Stromal cell of bone marrow (primary cell): ENCODE measurements around the gene FZD7.

Source experiments
- DNase-seq: peaks from one replicate; pipeline ENCODE4 v3.0.0-alpha.2; 2012; ENCODE audit warnings: low read depth

The FZD7 gene

DNA sequence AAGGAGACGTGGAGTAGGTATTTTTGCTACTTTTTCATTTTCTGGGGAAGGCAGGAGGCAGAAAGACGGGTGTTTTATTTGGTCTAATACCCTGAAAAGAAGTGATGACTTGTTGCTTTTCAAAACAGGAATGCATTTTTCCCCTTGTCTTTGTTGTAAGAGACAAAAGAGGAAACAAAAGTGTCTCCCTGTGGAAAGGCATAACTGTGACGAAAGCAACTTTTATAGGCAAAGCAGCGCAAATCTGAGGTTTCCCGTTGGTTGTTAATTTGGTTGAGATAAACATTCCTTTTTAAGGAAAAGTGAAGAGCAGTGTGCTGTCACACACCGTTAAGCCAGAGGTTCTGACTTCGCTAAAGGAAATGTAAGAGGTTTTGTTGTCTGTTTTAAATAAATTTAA lies 3.4 kb downstream of the FZD7 start:
- DNase-seq: no peak

DNA sequence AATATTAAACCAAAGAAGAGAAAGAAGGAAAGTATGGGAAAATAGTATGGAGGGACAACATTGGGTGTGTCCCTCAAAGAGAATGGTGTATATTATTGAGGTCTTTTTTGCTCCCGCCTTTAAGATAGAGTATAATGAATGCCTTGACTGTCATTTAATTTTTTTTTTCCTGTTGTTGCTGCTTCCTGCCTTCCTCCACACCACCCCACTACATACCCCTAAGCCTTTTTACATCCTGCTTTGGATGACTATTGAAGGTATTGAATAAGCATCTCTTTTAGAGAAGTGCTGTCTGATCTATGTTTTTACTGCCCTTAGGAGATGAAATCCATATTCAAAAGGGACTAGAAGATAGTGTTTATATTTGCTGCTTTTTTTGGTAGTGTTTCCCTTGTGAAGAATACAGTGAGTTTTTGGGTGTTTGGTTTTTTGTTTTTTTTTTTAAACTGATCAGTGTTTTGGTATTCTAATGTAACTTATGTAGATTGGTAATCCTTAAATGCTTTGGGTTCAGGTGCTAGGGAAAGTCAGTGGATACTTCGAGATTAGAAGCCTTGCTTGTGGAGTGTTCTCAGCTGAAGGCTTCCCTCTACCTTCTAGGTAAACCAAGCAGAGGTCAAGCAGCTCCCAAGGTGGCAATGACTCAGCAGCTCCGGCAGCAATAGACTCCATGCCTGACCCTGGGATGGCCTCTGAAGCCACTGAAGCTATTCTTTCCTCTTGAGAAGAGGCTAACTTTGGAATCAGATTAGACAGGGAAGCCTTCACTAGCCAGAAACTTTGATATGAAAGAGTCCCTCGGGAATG lies 5.0 kb downstream of the FZD7 start:
- DNase-seq: peak; percentile 34

DNA sequence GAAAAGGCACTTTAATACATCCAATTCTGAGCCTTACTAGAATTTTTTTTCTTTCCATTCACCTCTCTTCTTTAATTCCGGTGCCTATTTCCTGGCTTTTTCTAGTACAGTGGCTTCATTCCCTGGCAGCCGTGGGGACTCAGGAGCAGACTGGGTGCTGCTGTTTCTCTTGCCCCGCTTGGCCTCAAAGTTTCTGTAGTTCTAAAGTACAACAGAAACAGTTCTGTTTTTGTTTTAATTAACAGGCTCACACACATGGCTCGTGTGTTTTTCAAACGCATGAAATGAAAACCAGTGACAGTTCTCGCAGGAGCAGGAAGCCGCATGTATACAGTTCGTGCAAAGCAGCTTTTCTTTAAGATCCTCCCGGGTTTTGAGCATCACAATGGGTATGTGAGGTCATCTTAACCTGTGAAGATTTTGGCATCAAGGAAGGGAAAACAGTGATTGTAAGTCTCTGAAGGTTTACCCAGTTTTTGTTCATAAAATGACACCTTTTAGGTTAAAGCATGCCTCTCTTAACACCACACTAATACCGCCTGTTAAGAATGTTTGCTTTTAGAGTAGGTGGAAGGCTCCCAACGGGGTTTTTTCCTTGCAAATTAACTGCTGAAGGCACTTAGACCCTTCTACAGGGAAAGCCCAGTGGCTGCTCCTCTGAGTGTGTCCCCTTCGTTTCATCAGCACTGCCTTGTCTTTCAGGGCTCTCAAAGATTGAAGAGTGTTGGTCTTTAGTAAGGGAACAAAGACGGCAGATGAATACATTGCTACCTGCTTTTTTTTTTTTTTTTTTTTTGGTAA lies 5.8 kb downstream of the FZD7 start:
- no peak for DNase-seq

DNA sequence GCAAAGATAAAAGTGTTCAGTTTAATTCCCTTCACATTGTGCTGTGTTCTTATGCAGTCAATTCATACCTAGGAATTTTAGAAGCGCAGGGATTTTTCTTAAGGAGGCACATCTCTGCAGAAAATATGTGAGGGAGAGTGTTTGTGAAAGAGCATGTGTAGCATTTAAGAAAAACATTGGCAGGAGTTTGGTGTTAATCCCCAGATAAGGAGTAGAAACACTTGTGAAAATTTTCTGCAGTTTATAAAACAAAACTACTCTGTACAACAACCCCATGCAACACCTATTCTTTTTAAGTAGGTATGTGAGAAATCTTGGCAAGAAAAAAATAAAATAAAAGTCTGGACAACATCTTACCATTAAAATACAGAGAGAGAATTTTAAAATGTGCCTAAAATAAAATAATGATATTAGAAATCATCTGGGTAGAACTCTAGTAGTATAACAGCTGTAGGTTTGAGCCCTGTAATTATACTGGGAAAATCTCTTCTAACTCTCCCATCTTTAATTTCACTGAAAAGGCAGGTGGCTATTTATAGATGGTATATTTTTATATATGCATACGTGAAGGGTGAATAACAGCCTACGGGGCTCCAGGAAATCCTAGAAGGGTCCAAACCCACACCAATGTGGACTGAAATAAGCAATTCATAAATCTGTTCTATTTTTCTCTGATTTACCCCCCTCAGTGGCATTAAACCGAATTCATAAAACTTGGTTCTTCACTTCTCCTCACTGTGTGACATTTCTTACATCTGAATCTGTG lies 6.6 kb downstream of the FZD7 start:
- DNase-seq: no peak

DNA sequence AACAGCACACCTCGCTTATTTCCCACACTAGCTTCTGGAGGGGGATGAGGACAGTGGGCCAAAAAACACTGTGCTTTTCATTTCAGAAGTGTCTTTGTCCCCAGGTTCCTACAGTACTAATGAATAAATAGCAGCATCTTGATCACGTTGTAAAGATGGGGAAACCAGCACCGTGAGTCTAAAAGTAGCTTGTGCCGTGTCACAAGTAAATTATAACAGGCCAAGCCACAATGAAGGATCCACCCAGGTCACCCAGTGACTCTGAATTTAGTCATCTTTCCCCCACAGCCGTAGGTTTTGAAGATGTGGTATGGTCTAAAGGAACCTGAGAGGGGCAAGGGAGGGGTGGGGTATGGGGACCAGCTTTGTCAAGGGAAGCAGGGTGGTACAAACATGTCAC lies 8.8 kb downstream of the FZD7 start:
- no peak for DNase-seq

DNA sequence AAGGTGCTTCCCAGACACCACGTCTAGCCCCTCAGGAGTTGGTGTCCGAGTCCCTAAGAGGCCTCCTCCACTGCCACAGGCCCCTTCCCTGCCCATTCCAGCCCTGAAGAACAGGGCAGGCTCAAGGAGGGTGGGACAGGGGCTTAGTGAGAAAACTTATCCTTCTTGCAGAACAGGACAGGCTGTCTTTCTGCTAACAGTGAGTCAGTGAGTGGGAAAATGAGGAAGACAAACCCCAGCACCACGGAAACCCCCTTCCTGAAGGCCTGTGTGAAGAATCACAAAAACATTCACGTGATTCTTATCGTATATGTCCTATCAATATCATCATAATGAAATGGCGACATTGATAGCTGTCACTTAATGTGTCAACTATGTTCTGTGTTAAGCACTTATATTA lies 9.8 kb downstream of the FZD7 start:
- no peak for DNase-seq

DNA sequence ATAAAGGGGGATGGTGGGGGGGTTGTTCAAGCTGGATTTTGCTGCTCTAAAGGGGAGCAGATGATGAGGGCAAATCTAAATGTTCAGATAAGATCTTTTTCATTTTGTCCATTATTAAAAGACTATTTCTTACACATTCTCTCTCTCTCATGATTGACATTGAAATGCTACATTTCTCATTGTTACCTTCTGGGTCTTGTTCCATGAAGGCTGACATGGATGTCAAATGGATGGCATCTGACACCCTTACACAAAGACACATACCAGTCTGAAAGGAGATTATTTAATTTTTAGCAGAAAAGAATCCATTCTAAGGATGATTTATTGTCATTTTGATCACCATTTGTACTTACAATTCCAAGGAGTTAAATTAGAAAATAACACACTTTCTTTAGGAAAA lies 11.1 kb downstream of the FZD7 start:
- no peak for DNase-seq

DNA sequence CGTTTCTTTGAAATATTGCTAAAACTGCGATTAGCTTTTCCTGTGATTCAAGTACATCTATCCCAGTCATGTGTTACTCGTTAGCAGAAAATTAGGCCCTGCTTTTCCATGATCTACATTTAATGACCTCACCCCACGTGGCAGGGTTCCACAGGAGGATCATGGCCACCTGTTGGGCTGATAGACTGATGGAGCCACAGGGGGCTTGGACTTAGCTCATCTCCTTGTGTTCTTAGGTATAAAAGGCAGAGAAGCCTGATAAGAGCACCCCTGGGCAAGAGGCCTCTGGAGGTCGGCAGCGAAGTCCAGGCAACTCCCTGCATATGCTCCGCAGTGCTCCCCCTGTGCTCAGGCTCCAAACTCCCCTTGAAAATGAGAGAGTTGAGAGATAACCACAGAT lies 12.9 kb downstream of the FZD7 start:
- DNase-seq: no peak

DNA sequence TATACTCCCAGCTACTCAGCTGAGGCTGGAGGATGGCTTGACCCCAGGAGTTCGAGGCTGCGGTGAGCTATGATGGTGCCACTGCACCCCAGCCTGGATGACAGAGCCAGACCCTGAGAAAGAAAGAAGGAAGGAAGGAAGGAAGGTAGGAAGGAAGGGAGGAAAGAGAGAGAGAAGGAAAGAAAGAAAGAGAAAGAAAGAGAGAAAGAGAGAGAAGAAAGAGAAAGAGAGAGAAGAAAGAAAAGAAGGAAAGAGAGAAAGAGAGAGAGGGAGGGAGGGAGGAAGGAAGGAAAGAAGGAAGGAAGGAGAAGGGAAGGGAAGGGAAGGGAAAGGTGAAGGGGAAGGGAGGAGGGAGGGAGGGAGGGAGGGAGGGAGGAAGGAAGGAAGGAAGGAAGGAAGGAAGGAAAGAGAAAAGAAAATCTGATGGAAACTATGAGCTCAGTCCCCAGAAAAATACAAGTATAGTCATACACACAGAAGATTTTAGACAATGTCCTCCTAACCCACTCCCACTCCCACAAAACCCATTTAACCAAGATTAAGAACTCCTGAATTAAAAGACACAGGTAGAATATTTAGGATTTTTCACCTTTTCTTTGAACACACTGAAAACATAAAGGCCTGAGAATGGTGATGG lies 15.6 kb downstream of the FZD7 start:
- no peak for DNase-seq

DNA sequence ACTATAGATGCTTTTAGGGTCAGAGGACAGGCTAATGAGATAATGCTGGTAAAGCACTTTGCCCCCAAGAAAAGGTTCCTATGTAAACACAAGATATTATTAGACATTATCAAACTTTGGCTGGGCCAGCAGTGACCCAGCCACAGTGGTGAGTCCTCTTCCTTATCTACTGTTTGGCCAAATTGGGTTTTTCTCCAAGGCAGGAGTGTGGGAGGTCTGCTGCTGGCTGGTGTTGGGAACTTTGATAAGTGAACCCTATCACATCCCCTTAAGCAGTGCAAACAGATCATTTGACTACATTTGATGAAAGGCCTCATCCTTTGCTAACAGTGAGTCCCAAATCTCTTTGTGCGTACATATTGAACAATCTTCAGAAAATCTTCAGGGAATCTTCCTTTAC lies 16.2 kb downstream of the FZD7 start:
- no peak for DNase-seq

DNA sequence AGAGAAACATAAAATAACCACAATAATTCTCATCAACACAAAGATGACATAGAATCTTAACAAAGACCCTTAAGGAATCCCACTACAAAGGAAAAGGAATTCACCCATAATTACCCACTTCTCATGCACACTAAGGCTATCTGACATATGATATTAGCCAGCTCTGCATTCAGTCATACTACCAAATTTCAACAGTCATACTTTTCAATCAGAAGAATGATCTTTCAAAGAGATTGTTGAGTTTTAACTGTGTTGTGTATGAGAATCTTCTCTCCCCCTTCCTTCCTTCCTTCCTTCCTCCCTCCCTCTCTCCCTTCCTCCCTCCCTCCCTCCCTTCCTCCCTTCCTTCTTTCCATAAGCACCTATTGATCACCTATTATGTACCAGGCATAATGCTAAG lies 17.0 kb downstream of the FZD7 start:
- no peak for DNase-seq

DNA sequence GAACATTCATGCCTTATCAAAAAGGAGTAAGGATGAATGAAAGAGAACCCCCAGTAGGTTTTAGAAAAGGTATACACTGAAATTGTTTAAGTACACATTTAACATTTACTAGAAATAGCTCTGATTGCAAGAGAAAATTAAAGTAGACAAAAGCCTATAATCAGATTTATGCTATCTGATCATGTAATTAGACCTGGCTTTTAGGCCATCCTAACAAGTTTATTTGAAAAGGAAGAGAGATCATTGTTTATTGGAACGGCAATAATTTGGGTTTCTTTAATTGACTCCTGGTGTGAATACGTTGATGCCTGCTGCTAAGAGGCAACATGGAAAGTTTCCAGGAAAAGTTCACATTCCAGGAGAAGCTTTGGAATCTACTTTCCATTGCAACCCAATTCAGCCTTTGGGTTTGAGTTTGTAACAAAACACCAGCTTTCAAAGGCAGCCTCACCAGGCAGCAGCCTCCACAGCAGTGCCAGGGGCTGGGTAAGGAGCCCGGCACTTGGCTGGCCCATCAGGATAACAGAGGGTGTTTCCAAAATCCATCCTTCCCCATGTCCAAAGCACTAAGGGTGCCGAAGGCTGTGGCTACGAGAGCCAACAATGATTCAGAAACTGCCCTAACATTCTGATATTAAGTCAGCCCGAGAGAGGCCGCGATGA lies 18.0 kb downstream of the FZD7 start:
- no peak for DNase-seq

DNA sequence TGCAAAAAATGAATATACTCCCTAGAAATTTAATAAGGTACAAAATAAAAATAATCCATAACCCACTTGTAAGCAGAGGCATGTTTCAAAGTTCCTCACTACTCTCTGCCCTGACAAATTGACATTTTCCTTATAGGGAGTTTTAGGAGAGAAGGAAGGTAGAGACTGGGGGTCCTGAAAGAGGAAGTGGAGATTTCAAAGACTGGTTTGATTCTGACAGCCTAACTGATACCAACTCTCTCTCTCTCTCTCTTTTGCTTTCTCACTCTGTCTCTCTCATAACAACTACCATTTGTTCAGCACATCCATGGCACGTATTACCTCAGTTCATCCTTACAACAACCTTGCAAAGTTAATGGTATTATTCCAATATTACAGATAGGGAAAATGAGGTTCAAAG lies 18.6 kb downstream of the FZD7 start:
- no peak for DNase-seq

DNA sequence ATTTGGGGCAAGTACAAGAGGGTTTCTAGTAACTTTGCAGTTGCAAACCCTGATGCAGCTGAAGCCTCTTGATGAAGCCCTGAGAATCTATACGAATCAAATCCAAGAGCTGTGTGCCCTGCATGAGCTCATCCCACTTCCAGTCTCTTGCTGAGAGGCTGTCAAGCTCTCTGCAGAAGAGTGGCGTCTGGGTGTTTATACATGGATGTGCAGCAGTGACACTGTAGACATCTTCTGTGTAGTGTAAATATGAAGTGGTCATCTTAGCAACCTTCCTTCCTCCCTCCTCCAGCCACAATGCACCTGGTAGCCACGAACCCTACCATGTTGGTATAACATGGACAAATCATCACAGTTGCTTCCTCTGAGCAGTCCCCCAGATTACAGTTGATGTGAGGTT lies 21.0 kb downstream of the FZD7 start:
- no peak for DNase-seq

DNA sequence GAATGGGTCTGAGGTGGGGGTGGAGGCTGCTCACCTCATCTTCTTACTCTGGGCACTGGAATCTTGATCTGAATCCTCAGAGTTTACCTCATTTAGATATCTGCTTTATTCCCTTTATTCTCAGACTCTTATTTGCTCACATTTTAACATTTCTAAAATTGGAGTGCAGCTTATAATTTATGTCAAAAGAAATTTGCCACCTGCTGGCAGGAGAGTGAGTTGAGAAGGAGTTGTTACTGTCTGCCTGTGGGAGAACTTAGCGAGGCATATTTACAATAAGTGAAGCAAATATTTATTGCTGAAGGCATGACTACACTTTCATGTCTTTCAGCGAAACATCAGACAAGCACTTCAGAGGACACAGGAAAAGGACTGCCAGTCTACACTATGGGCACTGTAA lies 23.0 kb downstream of the FZD7 start:
- no peak for DNase-seq

DNA sequence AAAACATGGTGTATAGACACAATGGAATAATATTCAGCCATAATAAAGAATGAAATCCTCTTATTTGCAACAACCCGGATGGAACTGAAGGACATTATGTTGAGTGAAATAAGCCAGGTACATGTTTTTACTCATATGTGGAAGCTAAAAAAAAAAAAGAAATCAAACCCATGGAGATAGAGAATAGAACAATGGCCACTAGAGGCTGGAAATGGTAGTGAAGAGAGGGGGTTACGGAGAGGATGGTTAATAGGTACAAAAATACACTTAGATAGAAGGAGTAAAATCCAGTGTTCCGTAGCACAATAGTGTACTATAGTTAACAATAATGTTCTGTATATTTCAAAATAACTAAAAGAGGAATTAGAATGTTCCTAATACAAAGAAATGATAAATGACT lies 26.6 kb downstream of the FZD7 start:
- no peak for DNase-seq

DNA sequence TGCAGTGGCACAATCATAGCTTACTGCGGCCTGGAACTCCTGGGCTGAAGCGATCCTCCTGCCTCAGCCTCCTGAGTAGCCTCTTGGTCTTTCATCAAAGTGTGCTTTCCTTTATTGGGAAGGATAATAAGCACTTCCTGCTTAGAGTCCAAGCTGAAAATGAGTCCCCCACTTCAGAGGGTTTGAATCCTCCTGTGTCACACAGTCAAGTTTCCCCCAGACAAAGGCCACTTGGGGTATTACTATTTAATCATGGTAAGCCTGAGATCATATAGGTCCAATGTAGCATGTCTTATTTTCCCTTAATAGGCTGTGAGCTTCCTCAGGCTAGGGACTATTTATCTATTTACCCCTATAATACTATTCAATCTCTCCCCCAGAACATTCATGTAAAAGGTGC lies 28.0 kb downstream of the FZD7 start:
- DNase-seq: no peak

DNA sequence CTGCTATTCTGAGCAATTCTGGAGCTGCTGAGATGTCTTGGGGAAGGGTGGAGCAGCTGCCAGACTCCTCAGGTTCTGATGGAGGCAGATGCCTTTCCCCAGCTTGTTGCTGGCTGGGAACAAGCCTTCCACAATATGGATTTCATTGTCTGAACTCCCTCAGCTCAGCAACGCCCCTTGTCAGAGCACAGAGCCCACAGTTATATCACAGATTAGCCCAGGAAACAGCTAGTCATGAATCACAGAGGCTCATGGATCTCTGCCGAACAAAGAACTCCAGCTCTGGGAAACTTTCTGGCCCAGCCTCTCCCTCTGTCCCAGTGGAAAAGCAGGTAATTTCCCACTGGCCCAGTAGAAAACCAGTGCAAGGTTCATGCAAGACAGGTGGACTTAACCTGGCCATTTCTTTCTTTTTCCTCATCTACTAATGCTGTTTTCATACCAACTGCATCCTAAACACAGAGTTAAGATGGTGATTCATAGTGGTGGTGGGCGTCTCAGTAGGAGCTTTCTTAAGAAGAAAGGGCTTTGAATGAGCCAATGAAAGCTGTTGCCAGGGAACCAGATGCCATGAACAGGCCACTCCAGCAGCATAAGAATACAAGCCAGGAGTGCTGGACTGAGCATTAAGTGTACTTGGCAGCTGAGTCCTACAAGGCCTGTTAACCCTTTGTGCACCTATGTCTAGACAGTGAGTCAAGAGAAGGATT lies 30.7 kb downstream of the FZD7 start:
- peak; percentile 87 for DNase-seq

DNA sequence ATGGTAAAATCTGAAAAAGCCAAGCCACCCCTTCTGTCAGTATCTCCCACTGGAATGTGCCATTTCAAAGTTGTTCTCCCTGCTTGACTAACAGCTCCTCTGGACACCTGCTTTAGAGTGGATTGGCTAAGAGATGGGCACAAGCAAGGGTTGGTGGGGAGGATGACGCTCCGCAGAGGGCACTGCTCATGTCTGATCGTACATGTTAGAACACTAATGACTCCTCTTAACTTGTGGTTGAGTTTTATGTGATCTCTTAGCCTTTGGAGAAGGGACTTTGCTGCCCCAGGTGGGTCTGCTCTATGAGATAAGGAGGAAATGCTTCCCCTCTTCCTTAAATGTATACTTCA lies 31.2 kb downstream of the FZD7 start:
- no peak for DNase-seq

DNA sequence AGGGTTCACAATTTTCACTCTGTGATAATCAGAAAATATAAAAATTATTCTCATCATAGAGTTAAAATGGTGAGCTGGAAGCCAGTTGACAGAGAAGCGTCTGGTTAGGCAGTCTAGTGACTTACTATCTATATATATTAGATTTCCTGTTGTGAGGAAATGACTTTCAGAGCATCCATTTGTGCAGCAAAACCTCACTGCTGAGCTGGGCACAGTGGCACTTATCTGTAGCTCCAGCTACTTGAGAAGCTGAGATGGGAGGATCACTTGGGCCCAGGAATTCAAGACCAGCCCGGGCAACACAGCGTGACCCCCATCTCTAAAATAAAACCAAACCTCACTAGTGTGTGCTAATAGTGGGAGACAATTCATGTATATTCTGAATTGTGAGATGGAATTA lies 32.2 kb downstream of the FZD7 start:
- no peak for DNase-seq

DNA sequence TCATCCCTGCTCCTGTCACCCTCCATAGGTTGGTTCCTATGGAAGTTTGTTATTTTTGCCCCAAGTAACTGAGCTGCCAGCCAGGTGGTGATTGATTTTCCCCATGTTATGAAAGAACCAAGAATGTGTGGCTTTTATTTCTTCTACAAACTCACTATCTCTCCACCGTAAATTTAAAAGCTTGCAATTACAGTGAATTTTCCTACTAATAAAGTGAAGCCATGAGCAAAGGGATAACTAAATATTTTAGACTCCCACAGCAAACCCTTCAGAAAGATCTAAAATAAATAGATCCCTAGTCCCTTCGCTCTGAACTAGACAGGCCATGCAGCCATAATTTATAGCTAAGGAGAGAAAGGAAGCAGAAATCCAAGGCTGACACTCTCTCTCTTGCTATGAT lies 33.2 kb downstream of the FZD7 start:
- no peak for DNase-seq
